PC-9 (cell line): ENCODE results near the gene PRR27. TPM values are rescaled to one million over a fixed set of nuclear protein-coding genes. Genes with fewer than 3 reads are reported as not detected.
"Not testable (repeated sequence)": the region's sequence is repeated elsewhere in the genome, so short reads cannot be mapped to it uniquely, and the experiment has no call there.

Experiments used
- BruUV-seq: library from RNA; stranded (reverse); fragments of 400-500 nt; replicated peaks from 2 replicates; lab custom pipeline; 2021; lab: Mats Ljungman, UMichigan
- CTCF ChIA-PET: fragments of 300-600 bp; sonication (Branson Sonifier 250); formaldehyde crosslinking; loops from one replicate; lab custom pipeline; 2022; ENCODE audit warnings: antibody characterized with exemption; lab: Charles Lee
- POLR2A ChIA-PET: fragments of 300-600 bp; sonication (Branson Sonifier 250); formaldehyde crosslinking; loops from one replicate; lab custom pipeline; 2022; ENCODE audit warnings: antibody characterized with exemption; ENCODE audit not compliant: unreplicated experiment; lab: Charles Lee
- DNase-seq, 2 experiments: peaks; one replicate each; pipeline versions ENCODE4 v3.0.0 to v3.0.0-alpha.2; 2015 to 2022; ENCODE audit warnings: mixed read lengths in 1 of 2
- H2AFZ ChIP-seq: fragments of 200-600 bp; sonication (generic); 2 replicates; pipeline ENCODE4 v1.8.1; 2017; ENCODE audit warnings: antibody characterized with exemption
- H3F3A ChIP-seq: fragments of 200-600 bp; sonication (generic); 2 replicates; pipeline ENCODE4 v1.8.1; 2017; ENCODE audit warnings: antibody characterized with exemption, mild to moderate bottlenecking, low read depth; ENCODE audit not compliant: insufficient read depth
- H3K27ac ChIP-seq: fragments of 200-600 bp; sonication (generic); 2 replicates; pipeline ENCODE4 v1.6.1; 2016; ENCODE audit warnings: mixed run types
- H3K27me3 ChIP-seq: fragments of 200-600 bp; sonication (generic); 2 replicates; pipeline ENCODE4 v1.6.1; 2016; ENCODE audit warnings: low read depth, mixed run types; ENCODE audit not compliant: insufficient read depth
- H3K36me3 ChIP-seq: fragments of 200-600 bp; sonication (generic); 2 replicates; pipeline ENCODE4 v1.6.1; 2016; ENCODE audit warnings: low read depth, mixed run types
- H3K4me1 ChIP-seq: fragments of 200-600 bp; sonication (generic); replicated peaks from 2 replicates; pipeline ENCODE4 v1.6.1; 2016; ENCODE audit warnings: mixed run types; ENCODE audit not compliant: insufficient read depth
- H3K4me2 ChIP-seq: fragments of 200-600 bp; sonication (generic); 2 replicates; pipeline ENCODE4 v1.6.1; 2017; ENCODE audit warnings: mixed run types
- H3K4me3 ChIP-seq: fragments of 200-600 bp; sonication (generic); 2 replicates; pipeline ENCODE4 v1.6.1; 2016; ENCODE audit warnings: mixed run types
- H3K79me2 ChIP-seq: fragments of 200-600 bp; sonication (generic); 2 replicates; pipeline ENCODE4 v1.6.1; 2017; ENCODE audit warnings: low read depth, mixed run types
- H3K9me2 ChIP-seq: fragments of 200-600 bp; sonication (generic); 2 replicates; pipeline ENCODE4 v1.8.1; 2017; ENCODE audit warnings: mild to moderate bottlenecking; ENCODE audit not compliant: insufficient read depth
- H3K9me3 ChIP-seq: fragments of 200-600 bp; sonication (generic); 2 replicates; pipeline ENCODE4 v1.8.1; 2016; ENCODE audit warnings: low read depth; ENCODE audit not compliant: insufficient read depth
- H4K20me1 ChIP-seq: fragments of 200-600 bp; sonication (generic); 2 replicates; pipeline ENCODE4 v1.8.1; 2017; ENCODE audit not compliant: insufficient read depth
- CTCF ChIP-seq: fragments of 200-600 bp; sonication (generic); conservative IDR thresholded peaks from 2 replicates; pipeline ENCODE4 v1.6.1; 2017; ENCODE audit warnings: mixed run types, antibody characterized with exemption, mild to moderate bottlenecking, moderate library complexity
- EZH2 ChIP-seq: fragments of 200-600 bp; sonication (generic); IDR thresholded peaks from 2 replicates; pipeline ENCODE4 v1.8.0; 2017; ENCODE audit warnings: antibody characterized with exemption, low read depth
- intact Hi-C: fragments of 100-400 bp; cut with micrococcal nuclease; formaldehyde crosslinking; loops from one replicate; pipeline ENCODE4 v1.10.0; 2022; ENCODE audit not compliant: unreplicated experiment
- total RNA-seq: library from RNA; stranded (reverse); gene quantifications from 2 replicates; pipeline ENCODE4 v1.2.3, GENCODE V29; 2021

PRR27 gene
- total RNA-seq, 1 experiment from 2014 or later: not detected

- H3F3A ChIP-seq: no peaks in the 10 kb centered on the region
These were observed 49.6 kb downstream of the PRR27 start for GRCh38 chr4:70203601-70204000.

GRCh38 chr4:70212752-70213151 is 58.7 kb downstream of the PRR27 start:
- H3K27ac ChIP-seq, H3K9me3 ChIP-seq, POLR2A ChIA-PET, H3F3A ChIP-seq, DNase-seq, H3K79me2 ChIP-seq, H2AFZ ChIP-seq, intact Hi-C loops, H3K4me2 ChIP-seq, BruUV-seq, H4K20me1 ChIP-seq, CTCF ChIA-PET, H3K4me1 ChIP-seq, H3K36me3 ChIP-seq, H3K9me2 ChIP-seq, H3K4me3 ChIP-seq, H3K27me3 ChIP-seq: not testable (repeated sequence)

More at GRCh38 chr4:70203601-70204000, 49.6 kb downstream of the PRR27 start:
- Histone ChIP-seq H3K79me2 (no peaks in the 10 kb centered on the region), H3K36me3 (no peaks in the 10 kb centered on the region), H4K20me1 (no peaks in the 10 kb centered on the region), H3K4me2 (no peak overlapping the region), H2AFZ (no peak overlapping the region), H3K27me3 (no peaks in the 10 kb centered on the region), H3K4me1 (no peaks in the 10 kb centered on the region), H3K27ac (no peak overlapping the region), H3K9me2 (no peaks in the 10 kb centered on the region), H3K4me3 (no peak overlapping the region), H3K9me3 (no peaks in the 10 kb centered on the region)
- BruUV-seq: no TSS peak
- intact Hi-C loops: no loop called here
- POLR2A ChIA-PET: no interaction called here
- TF ChIP-seq EZH2 (no peak), CTCF (no peak)
- CTCF ChIA-PET: interaction anchor here (0.6 kb wide), 1 partner anchor 655 kb away, joined by 9 read pairs; no protein-coding TSS in a partner anchor
- DNase-seq: no peak

Other genes with a start within 250 kb of the PRR27 start
- not detected in 2 replicates for gene CSN1S1, start 223.2 kb upstream of the PRR27 start, total RNA-seq
- not detected in 2 replicates for gene CSN2, start 188.5 kb upstream of the PRR27 start, total RNA-seq
- gene STATH, start 158.3 kb upstream of the PRR27 start, total RNA-seq: not detected in 2 replicates
- gene HTN3, start 125.8 kb upstream of the PRR27 start, total RNA-seq: not detected in 2 replicates
- gene HTN1, start 103.8 kb upstream of the PRR27 start, total RNA-seq: not detected in 2 replicates
- 0.70 TPM in 1 of 2 replicates, not detected in the other for gene ODAM, start 41.5 kb downstream of the PRR27 start, total RNA-seq
- gene FDCSP, start 71.9 kb downstream of the PRR27 start, total RNA-seq: not detected in 2 replicates
- gene CSN3, start 88.4 kb downstream of the PRR27 start, total RNA-seq: not detected in 2 replicates
- not detected in 2 replicates for gene CABS1, start 180.7 kb downstream of the PRR27 start, total RNA-seq
- gene SMR3A, start 206.5 kb downstream of the PRR27 start, total RNA-seq: not detected in 2 replicates
- gene SMR3B, start 228.9 kb downstream of the PRR27 start, total RNA-seq: not detected in 2 replicates
- gene OPRPN, start 243.7 kb downstream of the PRR27 start, total RNA-seq: not detected in 2 replicates